GM21423 (cell line): ENCODE data around the gene ARSD.

Experiments used
- ATAC-seq: cut with Tn5 transposase; IDR thresholded peaks from one replicate; pipeline ENCODE4 v1.9.1; 2021; ENCODE audit warnings: mild to moderate bottlenecking, moderate library complexity; ENCODE audit not compliant: unreplicated experiment

The ARSD gene

DNA sequence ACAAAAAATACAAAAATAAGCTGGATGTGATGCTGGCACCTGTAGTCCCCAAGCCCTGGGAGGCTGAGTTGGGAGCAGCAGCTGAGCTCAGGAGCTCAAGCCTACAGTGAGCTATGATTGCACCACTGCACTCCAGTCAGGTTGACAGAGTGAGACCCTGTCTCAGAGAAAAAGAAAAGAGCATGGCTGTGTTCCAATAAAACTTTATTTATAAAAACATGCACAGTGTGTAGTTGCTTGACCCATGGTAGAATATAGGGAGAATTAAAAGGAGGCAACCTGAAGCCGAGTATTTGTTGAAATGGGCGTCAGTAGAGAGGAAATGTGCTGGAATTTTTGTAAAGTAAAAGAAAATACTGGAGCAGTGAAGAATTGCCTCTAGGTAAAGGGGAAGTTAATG is 73.4 kb downstream of the ARSD start:
- no peak for ATAC-seq

DNA sequence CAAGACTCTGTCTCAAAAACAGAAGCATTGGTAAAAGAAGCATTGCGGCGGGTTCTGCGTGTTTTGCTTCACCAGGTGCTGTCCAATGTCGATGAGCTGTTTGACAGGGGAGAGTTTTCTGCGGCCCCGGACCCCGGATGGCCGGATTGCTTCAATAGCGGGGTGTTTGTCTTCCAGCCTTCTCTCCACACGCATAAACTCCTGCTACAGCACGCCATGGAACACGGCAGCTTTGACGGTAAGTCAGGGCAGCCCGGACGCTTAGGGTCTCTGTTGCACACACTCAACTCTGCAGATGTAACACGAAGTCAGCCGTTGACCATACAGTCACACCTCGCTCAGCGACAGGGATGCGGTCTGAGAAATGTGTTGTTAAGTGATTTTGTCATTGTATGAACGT is 74.2 kb downstream of the ARSD start:
- no peak for ATAC-seq
